ENCODE results near the gene NLRC5.

The NLRC5 gene

GRCh38 chr16:57100445-57100844, 111.1 kb downstream of the NLRC5 start:
- Histone ChIP-seq H3K36me3 (ENCODE audit: insufficient read depth, low read length) (no peaks in the 10 kb centered on the region), H3K4me3 (ENCODE audit: low read depth in 1 of 2, low read length in 2 of 2) (no peak overlapping the region), H3K79me2 (ENCODE audit: insufficient read depth, low read length) (no peaks in the 10 kb centered on the region), H4K20me1 (ENCODE audit: insufficient read depth, low read length) (peaks cover 5% of the 10 kb centered on the region; the same call in 1 of the 2 replicates), H3K9me3 (ENCODE audit: insufficient read depth, low read length, severe bottlenecking) (no peaks in the 10 kb centered on the region), H3K27me3 (ENCODE audit: insufficient read depth, low read length, poor library complexity) (no peaks in the 10 kb centered on the region), H3K4me2 (ENCODE audit: insufficient read depth, low read length) (no peak overlapping the region), H3K4me1 (ENCODE audit: insufficient read depth, low read length) (no peaks in the 10 kb centered on the region), H3K9ac (ENCODE audit: low read depth, low read length) (no peak overlapping the region), H2AFZ (ENCODE audit: low read depth, low read length) (no peak overlapping the region), H3K27ac (ENCODE audit: low read length) (no peak overlapping the region)
- ATAC-seq (ENCODE audit: insufficient read depth, low read depth) (no peak), DNase-seq (no peak)
- no peak for TF ChIP-seq CTCF (IDR thresholded peaks at IDR 0.05; ENCODE audit: borderline replicate concordance, extremely low read depth, low read length, poor library complexity, severe bottlenecking)
- no peak for TF ChIP-seq EZH2 (IDR thresholded peaks at IDR 0.05; ENCODE audit: borderline replicate concordance, low read depth, low read length, severe bottlenecking)

- no peak overlapping the region for H3K9ac ChIP-seq (ENCODE audit: low read depth, low read length)
- no peaks in the 10 kb centered on the region for H3K27me3 ChIP-seq (ENCODE audit: insufficient read depth, low read length, poor library complexity)
- H3K36me3 ChIP-seq (ENCODE audit: insufficient read depth, low read length), result no peaks in the 10 kb centered on the region
- H3K4me1 ChIP-seq (ENCODE audit: insufficient read depth, low read length), result no peaks in the 10 kb centered on the region
- no peak overlapping the region for H3K27ac ChIP-seq (ENCODE audit: low read length)
- no peaks in the 10 kb centered on the region for H3K79me2 ChIP-seq (ENCODE audit: insufficient read depth, low read length)
- no peak overlapping the region for H3K4me3 ChIP-seq (ENCODE audit: low read depth in 1 of 2, low read length in 2 of 2)
- no peak for ATAC-seq (ENCODE audit: insufficient read depth, low read depth)
- DNase-seq, result no peak
- H3K9me3 ChIP-seq (ENCODE audit: insufficient read depth, low read length, severe bottlenecking), result no peaks in the 10 kb centered on the region
- H2AFZ ChIP-seq (ENCODE audit: low read depth, low read length), result no peak overlapping the region
- no peak overlapping the region for H3K4me2 ChIP-seq (ENCODE audit: insufficient read depth, low read length)
- H4K20me1 ChIP-seq (ENCODE audit: insufficient read depth, low read length), result no peaks in the 10 kb centered on the region; the same call in 1 of the 2 replicates
- TF ChIP-seq CTCF (IDR thresholded peaks at IDR 0.05; ENCODE audit: borderline replicate concordance, extremely low read depth, low read length, poor library complexity, severe bottlenecking), result no peak
- TF ChIP-seq EZH2 (IDR thresholded peaks at IDR 0.05; ENCODE audit: borderline replicate concordance, low read depth, low read length, severe bottlenecking), result no peak
Measured at GRCh38 chr16:57102888-57103851, 113.8 kb downstream of the NLRC5 start.

DNA sequence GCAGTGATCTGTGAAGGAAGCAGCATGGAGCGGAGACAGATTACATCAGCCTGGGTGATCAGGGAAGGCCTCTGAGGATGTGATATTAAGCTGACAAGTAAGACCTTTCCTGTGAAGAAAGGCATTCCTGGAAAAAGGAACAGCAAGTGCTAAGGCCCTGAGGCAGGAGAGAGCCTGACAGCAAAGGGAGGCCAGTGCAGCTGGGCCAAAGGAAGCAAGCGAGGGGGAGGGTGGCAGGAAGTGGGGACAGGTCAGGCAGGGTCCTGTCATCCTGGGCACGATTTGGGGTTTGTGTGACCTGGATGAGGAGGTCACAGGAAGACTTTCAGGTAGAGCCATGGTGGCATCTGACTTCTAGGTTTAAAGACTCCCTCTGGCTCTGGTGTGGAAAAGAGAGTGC, 115.3 kb downstream of the NLRC5 start:
- Histone ChIP-seq H3K27me3 (ENCODE audit: insufficient read depth, low read length, poor library complexity) (no peaks in the 10 kb centered on the region), H3K36me3 (ENCODE audit: insufficient read depth, low read length) (no peaks in the 10 kb centered on the region), H3K4me1 (ENCODE audit: insufficient read depth, low read length) (no peaks in the 10 kb centered on the region), H3K9me3 (ENCODE audit: insufficient read depth, low read length, severe bottlenecking) (no peaks in the 10 kb centered on the region), H3K4me3 (ENCODE audit: low read depth in 1 of 2, low read length in 2 of 2) (no peak overlapping the region), H3K27ac (ENCODE audit: low read length) (no peak overlapping the region), H2AFZ (ENCODE audit: low read depth, low read length) (no peak overlapping the region), H3K4me2 (ENCODE audit: insufficient read depth, low read length) (no peak overlapping the region), H3K79me2 (ENCODE audit: insufficient read depth, low read length) (no peaks in the 10 kb centered on the region), H4K20me1 (ENCODE audit: insufficient read depth, low read length) (no peaks in the 10 kb centered on the region; the same call in 1 of the 2 replicates), H3K9ac (ENCODE audit: low read depth, low read length) (no peak overlapping the region)
- DNase-seq (no peak), ATAC-seq (ENCODE audit: insufficient read depth, low read depth) (no peak)
- TF ChIP-seq EZH2 (IDR thresholded peaks at IDR 0.05; ENCODE audit: borderline replicate concordance, low read depth, low read length, severe bottlenecking) (no peak), CTCF (IDR thresholded peaks at IDR 0.05; ENCODE audit: borderline replicate concordance, extremely low read depth, low read length, poor library complexity, severe bottlenecking) (no peak)

All from DND-41 (cell line).